Measurements from ENCODE around the gene RGS5. TPM values are rescaled to one million over a fixed set of nuclear protein-coding genes. Genes with fewer than 3 reads are reported as not detected.

Gene RGS5
- total and polyA plus RNA-seq, 2 experiments from 2014 or later, result 23.4 to 48.3 TPM

DNA sequence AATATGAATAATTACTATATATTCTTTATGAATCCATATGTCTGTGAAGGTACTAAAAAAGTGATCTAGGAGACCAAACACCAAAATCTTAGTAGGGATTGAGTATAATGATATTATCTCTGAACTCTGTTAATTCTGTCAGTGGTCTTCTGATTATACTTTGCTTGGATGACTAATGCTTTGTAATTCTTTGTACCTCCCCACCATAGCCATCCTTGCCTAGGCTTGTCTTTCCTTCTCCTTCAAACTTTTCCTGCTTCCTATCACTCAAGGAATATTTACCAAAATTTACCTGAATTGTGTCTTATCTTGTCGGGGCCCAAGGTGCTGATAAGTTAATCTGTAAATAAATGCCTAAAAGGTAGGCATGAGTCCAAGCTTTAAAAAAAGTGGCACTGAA is 845 bp upstream of the RGS5 start:
- Mint-ChIP-seq H3K9me3 (no peaks in the 10 kb centered on the region), H3K27ac (peak overlapping the region; percentile 51), H3K4me3 (no peak overlapping the region), H3K27me3 (ENCODE audit: insufficient read depth, low read depth, poor library complexity) (no peaks in the 10 kb centered on the region), H3K4me1 (peaks cover 30% of the 10 kb centered on the region), H3K36me3 (ENCODE audit: low read depth) (no peaks in the 10 kb centered on the region)
- no peaks in the 10 kb centered on the region for H3K36me3 ChIP-seq (ENCODE audit: insufficient read depth)
- H3K4me2 ChIP-seq, result no peak overlapping the region
- peaks cover 38% of the 10 kb centered on the region for H3K4me1 ChIP-seq (ENCODE audit: insufficient read depth)
- H3K79me2 ChIP-seq (replicated peaks; ENCODE audit: insufficient read depth), result peaks cover 32% of the 10 kb centered on the region
- H2AFZ ChIP-seq, result no peak overlapping the region
- peaks cover 6% of the 10 kb centered on the region; the same call in 1 of the 2 replicates for H3F3A ChIP-seq (replicated peaks; ENCODE audit: low read depth)
- no peak for DNase-seq (ENCODE audit: low spot score)
- no peaks in the 10 kb centered on the region for H4K20me1 ChIP-seq (replicated peaks; ENCODE audit: insufficient read depth)
- H3K27ac ChIP-seq (ENCODE audit: low read depth), result peak overlapping the region; percentile 91
- TF ChIP-seq NANOG (IDR thresholded peaks at IDR 0.05; ENCODE audit: borderline replicate concordance), result no peak
- no peak for TF ChIP-seq STAT1 (IDR thresholded peaks at IDR 0.05; ENCODE audit: unreplicated experiment)
- TF ChIP-seq JUNB (IDR thresholded peaks at IDR 0.05; ENCODE audit: unreplicated experiment), result no peak
- TF ChIP-seq ZNF331 (CRISPR knock-in tag; IDR thresholded peaks at IDR 0.05; ENCODE audit: low read depth), result no peak
- no peak for TF ChIP-seq ZNF114 (CRISPR knock-in tag; IDR thresholded peaks at IDR 0.05)
- TF ChIP-seq EZH2phosphoT487 (IDR thresholded peaks at IDR 0.05; ENCODE audit: unreplicated experiment), result no peak
- TF ChIP-seq EZH2 (IDR thresholded peaks at IDR 0.05; ENCODE audit: low read depth, unreplicated experiment), result no peak
- no peak for TF ChIP-seq ETS1 (IDR thresholded peaks at IDR 0.05)
- no peak for TF ChIP-seq POLR2AphosphoS5 (IDR thresholded peaks at IDR 0.05; ENCODE audit: low read depth)
- TF ChIP-seq CREB1 (CRISPR knock-in tag; IDR thresholded peaks at IDR 0.05; ENCODE audit: low read depth), result no peak
- TF ChIP-seq, protein P1, sequence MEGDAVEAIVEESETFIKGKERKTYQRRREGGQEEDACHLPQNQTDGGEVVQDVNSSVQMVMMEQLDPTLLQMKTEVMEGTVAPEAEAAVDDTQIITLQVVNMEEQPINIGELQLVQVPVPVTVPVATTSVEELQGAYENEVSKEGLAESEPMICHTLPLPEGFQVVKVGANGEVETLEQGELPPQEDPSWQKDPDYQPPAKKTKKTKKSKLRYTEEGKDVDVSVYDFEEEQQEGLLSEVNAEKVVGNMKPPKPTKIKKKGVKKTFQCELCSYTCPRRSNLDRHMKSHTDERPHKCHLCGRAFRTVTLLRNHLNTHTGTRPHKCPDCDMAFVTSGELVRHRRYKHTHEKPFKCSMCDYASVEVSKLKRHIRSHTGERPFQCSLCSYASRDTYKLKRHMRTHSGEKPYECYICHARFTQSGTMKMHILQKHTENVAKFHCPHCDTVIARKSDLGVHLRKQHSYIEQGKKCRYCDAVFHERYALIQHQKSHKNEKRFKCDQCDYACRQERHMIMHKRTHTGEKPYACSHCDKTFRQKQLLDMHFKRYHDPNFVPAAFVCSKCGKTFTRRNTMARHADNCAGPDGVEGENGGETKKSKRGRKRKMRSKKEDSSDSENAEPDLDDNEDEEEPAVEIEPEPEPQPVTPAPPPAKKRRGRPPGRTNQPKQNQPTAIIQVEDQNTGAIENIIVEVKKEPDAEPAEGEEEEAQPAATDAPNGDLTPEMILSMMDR (conservative IDR thresholded peaks at IDR 0.05; ENCODE audit: low read depth in 2 of 2), result no peak
- no peak for TF ChIP-seq REST (IDR thresholded peaks at IDR 0.05; ENCODE audit: unreplicated experiment)
- TF ChIP-seq, protein P2, sequence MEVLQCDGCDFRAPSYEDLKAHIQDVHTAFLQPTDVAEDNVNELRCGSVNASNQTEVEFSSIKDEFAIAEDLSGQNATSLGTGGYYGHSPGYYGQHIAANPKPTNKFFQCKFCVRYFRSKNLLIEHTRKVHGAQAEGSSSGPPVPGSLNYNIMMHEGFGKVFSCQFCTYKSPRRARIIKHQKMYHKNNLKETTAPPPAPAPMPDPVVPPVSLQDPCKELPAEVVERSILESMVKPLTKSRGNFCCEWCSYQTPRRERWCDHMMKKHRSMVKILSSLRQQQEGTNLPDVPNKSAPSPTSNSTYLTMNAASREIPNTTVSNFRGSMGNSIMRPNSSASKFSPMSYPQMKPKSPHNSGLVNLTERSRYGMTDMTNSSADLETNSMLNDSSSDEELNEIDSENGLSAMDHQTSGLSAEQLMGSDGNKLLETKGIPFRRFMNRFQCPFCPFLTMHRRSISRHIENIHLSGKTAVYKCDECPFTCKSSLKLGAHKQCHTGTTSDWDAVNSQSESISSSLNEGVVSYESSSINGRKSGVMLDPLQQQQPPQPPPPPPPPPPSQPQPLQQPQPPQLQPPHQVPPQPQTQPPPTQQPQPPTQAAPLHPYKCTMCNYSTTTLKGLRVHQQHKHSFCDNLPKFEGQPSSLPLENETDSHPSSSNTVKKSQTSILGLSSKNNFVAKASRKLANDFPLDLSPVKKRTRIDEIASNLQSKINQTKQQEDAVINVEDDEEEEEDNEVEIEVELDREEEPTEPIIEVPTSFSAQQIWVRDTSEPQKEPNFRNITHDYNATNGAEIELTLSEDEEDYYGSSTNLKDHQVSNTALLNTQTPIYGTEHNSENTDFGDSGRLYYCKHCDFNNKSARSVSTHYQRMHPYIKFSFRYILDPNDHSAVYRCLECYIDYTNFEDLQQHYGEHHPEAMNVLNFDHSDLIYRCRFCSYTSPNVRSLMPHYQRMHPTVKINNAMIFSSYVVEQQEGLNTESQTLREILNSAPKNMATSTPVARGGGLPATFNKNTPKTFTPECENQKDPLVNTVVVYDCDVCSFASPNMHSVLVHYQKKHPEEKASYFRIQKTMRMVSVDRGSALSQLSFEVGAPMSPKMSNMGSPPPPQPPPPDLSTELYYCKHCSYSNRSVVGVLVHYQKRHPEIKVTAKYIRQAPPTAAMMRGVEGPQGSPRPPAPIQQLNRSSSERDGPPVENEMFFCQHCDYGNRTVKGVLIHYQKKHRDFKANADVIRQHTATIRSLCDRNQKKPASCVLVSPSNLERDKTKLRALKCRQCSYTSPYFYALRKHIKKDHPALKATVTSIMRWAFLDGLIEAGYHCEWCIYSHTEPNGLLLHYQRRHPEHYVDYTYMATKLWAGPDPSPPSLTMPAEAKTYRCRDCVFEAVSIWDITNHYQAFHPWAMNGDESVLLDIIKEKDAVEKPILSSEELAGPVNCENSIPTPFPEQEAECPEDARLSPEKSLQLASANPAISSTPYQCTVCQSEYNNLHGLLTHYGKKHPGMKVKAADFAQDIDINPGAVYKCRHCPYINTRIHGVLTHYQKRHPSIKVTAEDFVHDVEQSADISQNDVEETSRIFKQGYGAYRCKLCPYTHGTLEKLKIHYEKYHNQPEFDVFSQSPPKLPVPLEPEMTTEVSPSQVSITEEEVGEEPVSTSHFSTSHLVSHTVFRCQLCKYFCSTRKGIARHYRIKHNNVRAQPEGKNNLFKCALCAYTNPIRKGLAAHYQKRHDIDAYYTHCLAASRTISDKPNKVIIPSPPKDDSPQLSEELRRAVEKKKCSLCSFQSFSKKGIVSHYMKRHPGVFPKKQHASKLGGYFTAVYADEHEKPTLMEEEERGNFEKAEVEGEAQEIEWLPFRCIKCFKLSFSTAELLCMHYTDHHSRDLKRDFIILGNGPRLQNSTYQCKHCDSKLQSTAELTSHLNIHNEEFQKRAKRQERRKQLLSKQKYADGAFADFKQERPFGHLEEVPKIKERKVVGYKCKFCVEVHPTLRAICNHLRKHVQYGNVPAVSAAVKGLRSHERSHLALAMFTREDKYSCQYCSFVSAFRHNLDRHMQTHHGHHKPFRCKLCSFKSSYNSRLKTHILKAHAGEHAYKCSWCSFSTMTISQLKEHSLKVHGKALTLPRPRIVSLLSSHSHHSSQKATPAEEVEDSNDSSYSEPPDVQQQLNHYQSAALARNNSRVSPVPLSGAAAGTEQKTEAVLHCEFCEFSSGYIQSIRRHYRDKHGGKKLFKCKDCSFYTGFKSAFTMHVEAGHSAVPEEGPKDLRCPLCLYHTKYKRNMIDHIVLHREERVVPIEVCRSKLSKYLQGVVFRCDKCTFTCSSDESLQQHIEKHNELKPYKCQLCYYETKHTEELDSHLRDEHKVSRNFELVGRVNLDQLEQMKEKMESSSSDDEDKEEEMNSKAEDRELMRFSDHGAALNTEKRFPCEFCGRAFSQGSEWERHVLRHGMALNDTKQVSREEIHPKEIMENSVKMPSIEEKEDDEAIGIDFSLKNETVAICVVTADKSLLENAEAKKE (CRISPR knock-in tag; IDR thresholded peaks at IDR 0.05), result no peak
- H3K4me3 ChIP-seq, result no peak overlapping the region
- ATAC-seq, result no peak
- no peaks in the 10 kb centered on the region for H3K9me2 ChIP-seq (ENCODE audit: insufficient read depth)
- H3K27me3 ChIP-seq (ENCODE audit: insufficient read depth), result no peaks in the 10 kb centered on the region
